SU-DHL-6 (cell line): ENCODE results near the gene RINL.

ENCODE experiments used
- EZH2phosphoT487 ChIP-seq: fragments of 200-600 bp; sonication (generic), shearing (Covaris generic); conservative IDR thresholded peaks from 2 replicates; pipeline ENCODE4 v1.6.1; 2018; ENCODE audit warnings: mild to moderate bottlenecking, antibody characterized with exemption, low read length, moderate library complexity, mixed read lengths
- TF ChIP-seq, protein P1 (sequence below): fragments of 200-600 bp; sonication (generic); IDR thresholded peaks from one replicate; pipeline ENCODE4 v1.5.1; 2017; ENCODE audit warnings: antibody characterized with exemption, mild to moderate bottlenecking, low read length, moderate library complexity; ENCODE audit not compliant: insufficient read depth, poor library complexity, severe bottlenecking

DNA sequence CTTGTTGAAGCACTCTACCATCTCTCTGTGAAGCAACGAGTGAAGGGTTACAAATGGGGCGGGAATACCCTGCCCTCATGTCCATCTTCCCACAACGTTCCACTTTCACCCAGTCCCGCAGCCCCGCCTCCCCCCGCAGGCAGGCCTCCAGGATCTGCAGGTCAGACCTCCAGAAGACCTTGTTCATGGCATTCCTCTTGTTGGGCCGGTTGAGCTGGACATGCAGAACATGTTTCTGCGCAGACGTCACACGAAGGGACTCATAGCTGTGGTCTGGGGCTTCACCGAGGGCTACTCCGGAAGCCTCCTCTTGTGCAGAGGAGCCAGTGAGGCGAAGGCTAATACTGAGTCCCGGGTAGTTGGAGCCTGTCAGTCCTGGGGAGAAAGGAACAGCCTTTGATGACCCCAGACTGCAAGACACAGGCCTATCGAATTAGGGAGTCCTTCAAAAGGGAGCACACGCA is 46.9 kb downstream of the RINL start:
- TF ChIP-seq, protein P1, sequence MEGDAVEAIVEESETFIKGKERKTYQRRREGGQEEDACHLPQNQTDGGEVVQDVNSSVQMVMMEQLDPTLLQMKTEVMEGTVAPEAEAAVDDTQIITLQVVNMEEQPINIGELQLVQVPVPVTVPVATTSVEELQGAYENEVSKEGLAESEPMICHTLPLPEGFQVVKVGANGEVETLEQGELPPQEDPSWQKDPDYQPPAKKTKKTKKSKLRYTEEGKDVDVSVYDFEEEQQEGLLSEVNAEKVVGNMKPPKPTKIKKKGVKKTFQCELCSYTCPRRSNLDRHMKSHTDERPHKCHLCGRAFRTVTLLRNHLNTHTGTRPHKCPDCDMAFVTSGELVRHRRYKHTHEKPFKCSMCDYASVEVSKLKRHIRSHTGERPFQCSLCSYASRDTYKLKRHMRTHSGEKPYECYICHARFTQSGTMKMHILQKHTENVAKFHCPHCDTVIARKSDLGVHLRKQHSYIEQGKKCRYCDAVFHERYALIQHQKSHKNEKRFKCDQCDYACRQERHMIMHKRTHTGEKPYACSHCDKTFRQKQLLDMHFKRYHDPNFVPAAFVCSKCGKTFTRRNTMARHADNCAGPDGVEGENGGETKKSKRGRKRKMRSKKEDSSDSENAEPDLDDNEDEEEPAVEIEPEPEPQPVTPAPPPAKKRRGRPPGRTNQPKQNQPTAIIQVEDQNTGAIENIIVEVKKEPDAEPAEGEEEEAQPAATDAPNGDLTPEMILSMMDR = no peak
- no peak for TF ChIP-seq EZH2phosphoT487
